T follicular helper cell (primary cell): ENCODE measurements around the gene CELSR1.
"Not testable (repeated sequence)": the region's sequence is repeated elsewhere in the genome, so short reads cannot be mapped to it uniquely, and the experiment has no call there.

Source experiments
- DNase-seq: peaks from one replicate; pipeline ENCODE4 v3.0.0-alpha.2; 2020; ENCODE audit warnings: low read depth

Gene CELSR1

DNA sequence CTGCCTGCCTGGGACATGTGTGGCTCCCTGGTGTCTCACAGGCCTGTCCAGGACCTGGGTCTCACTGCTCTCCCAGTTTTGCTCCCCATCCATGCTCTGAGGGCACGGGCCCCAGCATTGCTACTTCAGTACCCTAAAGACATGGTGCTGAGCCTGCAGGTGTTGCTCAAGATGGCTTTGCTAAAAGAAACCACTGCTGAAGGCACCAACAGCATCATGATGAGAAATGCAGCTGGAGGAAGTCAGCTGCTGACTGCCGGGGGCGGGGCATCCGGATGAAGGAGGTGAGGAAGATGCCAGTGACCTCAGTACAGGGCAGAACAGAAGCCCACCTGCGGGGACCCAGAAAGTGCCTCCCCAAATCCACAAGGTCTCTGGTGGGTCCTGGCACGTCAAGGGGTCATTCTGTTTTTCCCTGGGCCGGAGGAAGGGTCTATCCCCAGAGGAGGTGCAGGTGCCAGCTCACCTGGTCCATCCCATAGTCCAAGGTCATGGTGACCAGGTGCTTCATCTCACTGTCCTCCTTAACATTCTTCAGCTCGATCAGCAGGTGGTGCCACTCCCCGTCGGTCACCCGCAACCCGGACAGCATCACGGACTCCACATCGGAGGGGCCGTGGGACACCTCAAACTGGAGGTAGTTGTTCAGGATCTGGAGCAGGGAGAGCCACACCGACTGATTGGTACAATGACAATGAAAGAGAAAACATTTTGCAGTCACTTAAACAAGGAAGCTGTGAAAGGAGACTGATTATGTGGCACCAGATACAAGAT is 138.0 kb downstream of the CELSR1 start:
- no peak for DNase-seq

DNA sequence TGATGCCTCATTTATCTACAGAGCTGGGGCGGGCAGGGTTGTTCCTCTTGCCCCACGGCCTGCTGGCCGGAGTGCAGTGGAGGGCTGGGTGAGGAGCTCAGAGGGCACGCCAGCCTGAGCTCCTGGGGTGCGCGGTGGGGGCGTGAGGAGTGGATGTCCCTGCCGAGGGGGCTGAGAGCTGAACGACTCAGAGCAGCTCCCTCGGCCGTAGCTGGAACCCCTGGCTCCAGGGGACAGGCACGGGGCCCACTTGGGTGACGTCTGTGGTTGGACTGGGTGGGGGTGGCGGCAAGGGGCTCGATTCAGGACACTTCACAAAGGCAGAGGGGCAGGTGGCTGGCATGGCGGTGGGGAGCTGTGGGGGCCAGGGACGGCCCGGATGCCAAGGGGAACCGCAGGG is 139.5 kb downstream of the CELSR1 start:
- no peak for DNase-seq

DNA sequence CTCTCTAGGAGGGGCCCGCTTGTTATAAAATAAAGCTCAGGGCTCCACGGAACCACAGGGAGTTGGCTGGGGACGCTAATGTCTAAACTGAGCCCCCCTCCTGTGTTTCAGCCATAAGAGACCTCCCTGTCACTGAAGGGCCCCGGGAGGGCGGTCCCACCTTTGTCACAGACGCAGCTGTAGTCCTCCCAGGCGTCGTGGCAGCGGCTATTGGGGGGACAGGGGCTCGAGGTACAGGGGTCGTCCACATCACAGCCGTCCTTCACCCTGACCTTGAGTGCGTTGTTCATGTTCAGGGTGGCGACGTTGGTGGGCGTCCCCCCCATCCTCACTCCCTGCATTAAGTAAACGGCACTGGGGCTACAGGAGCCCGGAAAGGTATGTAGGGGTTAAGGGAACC is 139.9 kb downstream of the CELSR1 start:
- DNase-seq, result no peak

DNA sequence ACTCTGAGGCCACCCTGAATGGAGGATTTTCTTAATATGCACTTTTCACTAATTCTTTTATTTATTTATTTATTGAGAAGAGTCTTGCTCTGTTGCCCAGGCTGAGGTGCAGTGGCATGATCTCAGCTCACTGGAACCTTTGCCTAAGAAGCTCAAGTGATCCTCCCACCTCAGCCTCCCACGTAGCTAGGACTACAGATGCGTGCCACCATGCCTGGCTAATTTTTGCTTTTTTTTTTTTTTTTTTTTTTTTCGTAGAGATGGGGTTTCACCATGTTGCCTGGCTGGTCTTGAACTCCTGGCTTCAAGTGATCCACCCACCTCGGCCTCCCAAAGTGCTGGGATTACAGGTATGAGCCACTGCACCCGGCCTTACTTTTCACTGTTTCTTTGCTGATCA is 140.4 kb downstream of the CELSR1 start:
- not testable (repeated sequence) for DNase-seq

DNA sequence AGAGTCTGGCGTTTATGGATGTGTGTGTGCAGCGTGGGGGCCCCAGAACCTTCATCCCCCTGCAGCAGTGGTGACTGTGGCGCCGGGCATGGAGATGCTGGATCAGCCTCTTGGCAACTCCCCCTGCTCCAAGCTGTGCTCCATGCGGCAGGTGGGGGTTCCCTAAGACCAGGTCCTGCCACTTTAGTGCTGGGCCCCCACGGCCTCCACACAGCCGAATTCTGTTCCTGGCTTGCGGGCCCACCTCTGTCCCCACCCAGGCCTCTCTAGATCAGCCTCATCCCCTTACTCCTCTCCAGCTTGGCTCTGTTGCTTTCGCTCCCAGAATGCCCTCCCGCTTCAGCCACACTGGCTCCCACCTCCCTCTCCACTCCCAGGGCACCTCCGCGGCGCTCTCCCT is 142.3 kb downstream of the CELSR1 start:
- no peak for DNase-seq

DNA sequence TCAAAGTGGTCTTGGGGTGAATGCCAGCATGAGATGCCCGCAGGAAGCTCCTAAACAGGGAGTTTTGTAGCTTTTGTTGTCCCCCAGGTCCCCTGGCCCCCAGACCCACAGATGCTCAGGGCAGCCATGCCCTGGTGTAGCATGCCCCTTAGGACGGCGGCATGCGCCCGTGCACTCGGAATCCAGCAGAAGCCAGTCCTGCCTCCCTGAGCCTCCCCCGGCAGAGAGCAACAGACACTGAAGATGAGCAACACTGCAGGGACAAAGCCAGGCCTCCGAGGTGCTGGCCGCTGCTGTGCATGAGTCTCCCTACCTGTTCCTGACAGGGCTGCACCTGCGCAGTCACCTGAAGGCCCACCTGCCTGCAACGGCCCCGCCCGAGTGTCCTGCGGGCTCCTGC is 142.8 kb downstream of the CELSR1 start:
- DNase-seq, result no peak

DNA sequence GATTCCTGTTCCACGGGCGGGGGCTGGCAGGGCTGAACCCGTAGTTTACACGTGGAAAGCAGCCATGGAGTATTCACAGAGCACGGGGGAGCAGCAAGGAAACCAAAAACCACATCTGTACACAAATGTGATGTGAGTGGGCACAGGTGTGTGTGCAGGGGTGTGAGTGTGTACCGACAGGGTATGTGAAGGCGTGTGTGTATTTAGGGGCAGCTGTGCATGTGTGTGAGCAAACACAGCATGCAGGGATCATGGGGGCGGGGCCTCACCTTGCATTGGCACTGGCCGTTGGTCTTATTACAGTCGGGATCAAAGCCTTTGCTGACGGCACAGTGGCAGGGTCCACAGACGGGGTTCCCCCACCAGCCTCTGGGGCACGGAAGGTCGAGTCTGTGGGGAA is 143.5 kb downstream of the CELSR1 start:
- no peak for DNase-seq

DNA sequence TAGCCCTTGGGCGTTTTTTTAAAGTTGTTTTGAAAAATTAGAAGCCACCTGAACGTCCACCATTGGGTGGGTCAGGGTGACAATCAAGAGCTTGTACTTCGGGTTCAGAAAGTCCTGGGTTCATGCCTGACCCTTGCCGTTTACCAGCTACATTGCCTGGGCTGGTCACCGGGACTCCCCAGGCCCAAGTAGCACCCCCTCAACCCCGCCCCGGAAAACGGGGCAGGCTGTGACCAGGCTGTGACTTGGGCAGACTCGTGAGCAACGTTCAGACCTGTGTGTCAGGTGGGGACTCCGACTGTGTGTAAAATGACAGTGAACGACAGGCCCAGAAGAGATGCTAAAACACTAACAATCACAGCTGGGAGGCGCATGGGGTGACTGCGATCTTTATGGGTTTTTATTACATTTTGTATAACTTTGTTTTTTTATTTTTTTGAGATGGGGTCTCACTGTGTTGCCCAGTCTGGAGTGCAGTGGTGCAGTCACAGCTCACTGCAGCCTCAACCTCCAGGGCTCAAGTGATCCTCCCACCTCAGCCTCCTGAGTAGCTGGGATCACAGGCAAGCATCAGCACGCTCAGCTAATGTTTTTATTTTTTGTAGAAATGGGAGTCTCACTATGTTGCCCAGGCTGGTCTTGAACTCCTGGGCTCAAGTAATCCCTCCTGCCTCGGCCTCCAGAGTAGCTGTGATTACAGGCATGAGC is 145.1 kb downstream of the CELSR1 start:
- no peak for DNase-seq

DNA sequence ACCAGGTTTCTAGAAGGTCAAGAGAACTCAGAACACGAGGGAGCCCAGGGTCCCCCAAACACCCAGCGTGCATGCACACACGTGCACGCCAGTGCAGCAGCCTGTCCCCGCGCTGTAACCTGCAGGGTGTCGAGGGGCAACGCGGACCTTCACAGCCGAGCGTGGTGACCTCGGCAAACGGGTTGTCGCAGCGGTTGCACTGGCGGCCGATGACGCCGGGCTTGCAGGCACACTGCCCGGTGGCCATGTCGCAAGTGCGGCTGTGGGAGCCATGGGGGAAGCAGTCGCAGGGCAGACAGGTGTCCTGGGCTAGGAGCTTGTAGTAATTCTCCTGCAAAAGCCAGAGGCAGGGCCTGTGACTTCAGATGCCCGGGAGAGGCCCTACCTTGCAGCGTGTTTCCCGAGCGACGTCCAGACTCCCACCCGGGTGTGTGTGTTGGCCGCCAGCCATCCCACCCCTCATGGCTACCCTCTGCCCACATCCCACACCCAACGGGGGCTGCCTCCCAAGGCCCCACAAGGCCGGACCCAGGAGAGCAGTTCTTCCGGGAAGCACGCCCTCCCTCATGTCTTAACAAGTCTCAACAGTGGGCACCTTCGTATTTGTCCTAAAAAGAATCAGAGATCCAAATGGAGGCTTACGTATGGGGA is 145.8 kb downstream of the CELSR1 start:
- no peak for DNase-seq

DNA sequence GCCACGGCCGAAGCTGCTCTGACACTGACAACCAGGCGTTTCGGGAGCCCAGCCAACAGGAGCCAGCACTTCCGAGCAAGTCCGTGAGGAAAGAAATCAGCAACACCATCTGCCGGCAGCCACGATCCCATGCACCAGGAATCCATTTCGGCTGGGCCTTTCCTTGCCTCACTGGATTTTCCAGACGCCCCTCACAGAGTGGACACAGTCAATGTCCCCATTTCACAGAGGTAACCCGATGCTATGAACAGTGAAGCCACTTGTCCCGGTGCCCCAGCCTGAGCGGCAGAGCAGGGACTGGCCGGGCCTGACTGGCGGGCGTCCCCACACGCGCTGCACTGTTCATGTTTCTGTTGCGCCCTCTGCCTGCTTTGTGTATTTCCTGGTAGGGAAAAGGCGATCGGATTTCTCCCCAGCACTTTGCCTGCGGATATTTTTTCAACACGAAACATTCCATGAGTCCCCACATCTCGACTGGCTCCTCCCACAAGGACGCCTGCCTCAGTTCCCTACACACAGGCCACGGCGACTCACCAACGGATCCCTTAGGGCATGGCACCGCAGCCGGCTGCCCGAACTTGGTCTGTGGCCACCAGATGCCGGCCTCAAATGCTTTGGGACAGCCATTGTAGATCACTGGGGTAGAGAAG is 146.6 kb downstream of the CELSR1 start:
- DNase-seq, result no peak

DNA sequence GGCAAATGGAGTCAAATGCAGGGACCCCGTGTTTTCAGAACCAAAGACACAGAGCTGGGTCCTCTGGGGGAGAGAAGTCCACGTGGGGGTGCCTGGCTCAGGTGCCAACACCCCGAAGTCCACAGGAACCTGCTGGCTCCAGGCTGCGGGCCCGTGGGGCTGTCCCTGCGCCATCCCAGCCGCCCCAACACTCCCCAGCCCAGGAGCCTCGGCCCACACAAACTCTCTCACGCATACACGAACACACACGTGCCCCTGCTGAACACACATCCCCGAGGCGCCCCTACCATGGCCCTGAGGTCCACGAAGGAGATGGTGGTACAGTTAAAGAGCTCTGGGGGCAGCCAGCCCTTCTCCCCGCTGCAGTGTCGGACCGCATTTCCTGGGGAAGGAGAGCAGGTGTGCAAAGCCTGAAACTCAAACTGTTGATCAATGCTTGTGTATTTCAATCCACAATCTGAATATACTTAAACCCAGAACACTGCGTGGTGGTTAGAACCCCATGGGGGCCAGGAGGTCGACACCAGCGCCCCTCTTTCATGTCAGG is 147.2 kb downstream of the CELSR1 start:
- no peak for DNase-seq

DNA sequence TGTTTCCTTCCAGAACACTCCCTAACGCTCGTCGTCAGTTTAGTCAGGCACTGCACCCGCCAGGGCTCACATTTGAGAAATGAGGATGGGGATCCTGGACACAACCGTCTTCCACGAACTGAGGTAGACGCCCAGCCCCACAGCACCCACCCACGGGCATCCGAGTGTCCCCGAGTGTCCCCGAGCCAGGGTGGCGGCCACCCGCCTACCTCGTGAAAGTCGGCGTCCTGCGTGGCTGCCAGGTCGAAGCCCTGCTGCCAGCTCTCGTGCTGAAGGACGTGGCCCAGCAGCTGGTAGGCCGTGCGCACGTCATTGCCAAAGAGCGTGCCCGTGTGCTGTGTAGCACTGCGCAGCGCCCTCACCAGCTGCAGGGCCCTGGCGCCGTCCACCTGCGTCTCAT is 148.3 kb downstream of the CELSR1 start:
- DNase-seq, result no peak

DNA sequence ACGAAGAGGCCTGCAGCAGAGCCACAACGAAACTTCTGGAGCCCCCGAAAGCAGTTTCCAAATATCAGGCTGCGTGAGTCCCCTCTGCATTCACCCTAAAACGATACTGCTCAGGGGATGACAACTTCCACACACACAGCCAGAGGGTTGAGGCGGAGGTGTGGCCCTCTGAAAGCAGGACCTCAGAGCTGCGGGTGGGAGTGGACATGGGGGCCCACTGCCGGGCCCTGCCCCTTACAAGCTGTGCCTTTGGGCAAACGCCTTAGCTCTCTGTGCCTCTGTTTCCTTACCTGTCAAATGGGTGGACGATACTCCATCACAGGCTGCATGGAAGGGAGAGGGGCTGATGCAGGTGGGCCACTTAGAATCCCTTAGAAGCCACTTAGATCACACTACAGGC is 148.8 kb downstream of the CELSR1 start:
- no peak for DNase-seq

DNA sequence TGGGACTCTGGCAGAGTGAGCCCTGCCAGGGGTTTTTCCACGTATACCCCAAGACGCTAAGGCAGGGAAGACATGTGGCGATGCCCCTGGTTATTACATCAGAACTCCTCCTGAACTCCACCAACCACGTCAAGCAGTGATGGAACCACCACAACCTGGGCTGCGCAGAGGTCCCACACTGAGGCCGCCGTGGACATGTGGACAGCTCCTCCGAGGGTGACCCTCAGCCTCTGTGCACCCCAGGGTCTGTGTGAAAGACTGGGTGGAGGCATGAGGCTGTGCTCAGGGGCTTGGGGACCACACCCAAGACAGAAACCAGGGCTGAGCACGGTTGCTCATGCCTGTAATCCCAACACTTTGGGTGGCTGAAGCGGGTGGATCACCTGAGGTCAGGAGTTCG is 149.7 kb downstream of the CELSR1 start:
- DNase-seq, result no peak

DNA sequence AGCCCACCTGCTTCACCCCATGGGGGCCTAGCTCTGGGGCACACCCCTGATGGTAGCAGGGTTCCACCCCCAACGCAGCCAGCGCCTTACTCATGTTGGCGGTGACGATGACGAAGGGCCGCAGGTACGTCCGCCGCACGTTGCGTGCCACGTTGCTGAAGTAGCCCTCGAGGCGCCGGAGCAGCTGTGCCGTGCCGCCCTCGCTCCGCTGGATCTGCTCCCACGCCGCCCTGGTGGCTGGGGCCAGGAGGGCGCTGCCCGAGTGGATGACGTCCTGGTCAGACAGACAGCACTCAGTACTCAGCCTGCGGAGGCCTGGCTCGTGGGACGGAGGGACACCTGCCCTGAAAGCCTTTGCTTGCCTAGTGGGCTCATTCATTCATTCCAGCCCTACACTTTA is 151.1 kb downstream of the CELSR1 start:
- DNase-seq, result no peak

DNA sequence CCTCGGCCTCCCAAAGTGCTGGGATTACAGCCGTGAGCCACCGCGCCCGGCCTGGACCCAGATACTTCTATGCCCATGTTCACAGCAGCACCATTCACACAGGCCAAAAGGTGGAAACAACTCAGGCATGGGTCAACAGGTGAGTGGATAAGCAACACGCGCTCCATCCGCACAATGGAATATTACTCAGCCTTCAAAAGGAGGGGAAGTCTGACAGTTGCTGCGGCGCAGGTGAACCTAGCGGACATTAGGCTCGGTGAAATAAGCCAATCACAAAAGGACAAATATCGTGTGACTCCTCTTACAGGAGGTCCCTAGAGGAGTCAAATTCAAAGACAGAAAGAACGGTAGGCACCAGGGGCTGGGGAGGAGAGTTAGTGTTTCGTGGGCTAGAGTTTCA is 154.9 kb downstream of the CELSR1 start:
- no peak for DNase-seq

DNA sequence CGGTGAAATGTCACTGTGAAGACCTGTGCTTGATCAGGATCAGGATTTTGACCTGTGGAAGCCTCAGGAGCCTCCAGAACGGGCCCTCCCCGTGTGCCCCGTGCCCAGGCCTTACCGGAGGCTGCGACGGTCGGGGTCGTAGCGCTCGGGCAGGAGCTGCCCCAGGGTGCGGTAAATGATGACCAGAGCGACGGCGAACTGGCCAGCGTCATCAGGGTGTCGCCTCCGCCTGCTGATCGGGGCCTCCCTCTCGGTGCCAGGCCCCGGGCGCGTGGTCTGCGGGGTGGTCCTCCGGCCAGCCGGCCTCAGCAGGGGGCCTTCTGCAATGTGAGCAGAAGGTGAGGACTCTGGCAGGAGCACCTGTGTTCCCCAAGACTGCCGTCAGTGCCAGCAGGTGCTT is 155.7 kb downstream of the CELSR1 start:
- DNase-seq, result no peak

DNA sequence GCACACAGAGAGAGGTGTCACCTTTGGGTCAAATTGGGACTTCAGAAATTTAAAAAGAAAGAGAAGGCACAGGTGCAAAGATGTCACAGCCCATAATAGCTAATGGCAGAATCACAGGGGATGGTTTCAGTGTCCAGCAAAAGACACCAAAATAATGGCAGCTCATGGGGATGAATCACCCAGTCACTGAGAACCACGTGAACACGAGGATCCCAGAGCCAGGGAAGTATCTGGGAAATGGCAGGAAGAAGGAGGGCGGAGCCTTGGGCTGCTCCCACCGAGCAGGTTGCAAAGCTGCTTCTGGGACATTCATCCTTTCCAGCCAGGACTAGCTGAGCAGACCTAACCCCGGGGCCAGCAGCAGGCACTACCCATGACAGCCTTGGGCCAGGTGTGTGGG is 156.3 kb downstream of the CELSR1 start:
- no peak for DNase-seq

DNA sequence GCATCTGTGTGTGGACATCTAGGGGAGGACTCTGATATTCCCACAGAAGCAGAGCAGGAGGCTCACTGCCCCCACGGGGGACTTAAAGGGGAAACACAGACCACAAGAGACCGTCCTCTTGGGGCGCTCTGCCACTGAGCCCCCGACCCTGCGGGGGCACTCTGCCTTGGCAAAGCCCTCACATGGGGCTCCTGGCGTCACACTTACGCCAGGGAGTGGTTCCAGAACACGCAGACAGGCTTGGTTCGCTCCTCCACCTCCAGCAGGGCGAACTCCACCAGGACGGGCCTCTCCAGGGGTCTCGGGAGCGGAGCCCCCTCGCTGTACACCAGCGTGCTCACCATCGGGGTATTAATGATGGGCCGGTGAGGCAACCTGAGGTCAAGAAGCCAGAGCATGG is 156.8 kb downstream of the CELSR1 start:
- no peak for DNase-seq

DNA sequence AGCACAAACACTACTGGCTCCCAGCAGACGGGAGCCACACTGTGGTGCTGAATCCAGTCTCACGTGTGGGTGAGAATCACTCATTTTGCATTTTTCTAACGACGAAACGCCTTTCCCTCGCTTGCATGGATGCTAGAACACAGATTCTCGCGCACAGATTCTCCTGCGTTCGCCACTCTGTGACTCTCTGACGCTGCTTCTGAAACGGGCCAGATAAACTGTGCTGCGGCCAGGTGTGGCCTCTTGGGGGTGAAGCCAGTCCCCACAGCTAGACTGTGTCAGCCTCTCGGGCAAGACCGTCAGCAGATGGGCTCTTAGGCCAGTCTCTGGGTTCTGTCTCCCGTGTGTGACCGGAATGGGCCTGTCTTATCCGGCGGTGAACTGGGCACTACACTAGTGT is 157.4 kb downstream of the CELSR1 start:
- no peak for DNase-seq

DNA sequence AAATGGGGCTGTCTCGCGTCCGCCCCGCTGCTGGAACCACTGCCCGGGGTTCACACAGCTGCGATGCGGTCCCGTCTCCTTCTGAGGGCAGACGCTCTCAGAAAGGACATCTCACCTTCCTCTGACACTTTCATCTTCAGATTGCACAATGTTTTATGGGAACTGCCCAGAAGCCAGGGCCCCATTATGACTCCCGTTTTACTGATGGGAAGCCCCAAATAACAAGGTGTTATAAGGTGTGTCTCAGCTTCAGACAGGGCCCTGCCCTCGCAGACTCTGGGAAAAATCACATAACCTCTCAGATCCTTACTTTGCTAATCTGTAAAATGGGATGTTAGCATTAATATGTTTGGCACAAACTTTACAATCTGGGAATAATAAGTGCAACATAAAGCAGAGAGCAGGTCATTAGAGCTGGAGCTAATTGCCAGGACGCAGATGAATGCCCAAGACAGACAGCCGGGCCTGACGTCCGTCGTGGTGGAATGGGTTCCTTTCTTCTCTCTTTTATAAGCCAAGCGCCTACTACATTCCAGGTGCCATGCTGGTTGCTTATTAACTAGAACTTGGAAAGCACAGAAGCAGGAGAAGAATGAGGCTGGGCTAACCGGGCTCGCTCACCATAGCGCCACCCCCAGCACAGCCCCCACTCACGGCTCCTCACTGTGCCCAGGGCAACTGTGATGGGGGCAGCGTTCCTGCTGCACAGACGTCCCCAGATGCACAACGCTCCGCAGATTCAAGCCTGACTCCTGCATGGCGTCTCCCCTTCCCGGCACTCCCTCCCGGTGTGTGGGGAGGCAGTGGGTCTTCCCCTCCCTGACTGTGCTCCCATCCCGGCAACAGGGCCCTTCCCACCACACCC is 158.1 kb downstream of the CELSR1 start:
- no peak for DNase-seq
